DOHH2 (cell line): Measurements from ENCODE around the gene CCDC117.

Experiments
- CTCF ChIP-seq: fragments of 200-600 bp; sonication (generic); IDR thresholded peaks from one replicate; pipeline ENCODE4 v1.5.1; 2014; ENCODE audit warnings: antibody characterized with exemption, mild to moderate bottlenecking, low read depth, low read length; ENCODE audit not compliant: poor library complexity, severe bottlenecking
- EZH2phosphoT487 ChIP-seq: fragments of 200-600 bp; sonication (generic); IDR thresholded peaks from 2 replicates; pipeline ENCODE4 v1.6.1; 2017; ENCODE audit warnings: borderline replicate concordance, mild to moderate bottlenecking, antibody characterized with exemption, low read length, moderate library complexity, mixed read lengths

GRCh38 chr22:28801845-28802594 is 29.5 kb downstream of the CCDC117 start:
- TF ChIP-seq CTCF (no peak), EZH2phosphoT487 (no peak)
